ENCODE data around the gene TCERG1. TPM values are rescaled to one million over a fixed set of nuclear protein-coding genes. Genes with fewer than 3 reads are reported as not detected.

Gene TCERG1
- total RNA-seq, 1 donor from 2014 or later: 227 TPM

- Mint-ChIP-seq H3K27me3 (ENCODE audit: insufficient read depth, low read depth) (peaks cover 4% of the 10 kb centered on the region), H3K4me1 (no peaks in the 10 kb centered on the region), H3K27ac (no peak overlapping the region), H3K36me3 (no peaks in the 10 kb centered on the region), H3K9me3 (no peaks in the 10 kb centered on the region), H3K4me3 (no peak overlapping the region)
- no peaks in the 10 kb centered on the region for H3K9me3 ChIP-seq (ENCODE audit: low read depth)
- no peaks in the 10 kb centered on the region for H3K36me3 ChIP-seq
- H3K4me1 ChIP-seq: peaks cover 5% of the 10 kb centered on the region
- H3K79me2 ChIP-seq (ENCODE audit: low read depth): no peaks in the 10 kb centered on the region
- TF ChIP-seq CTCF (IDR thresholded peaks at IDR 0.05): no peak
- H3K27me3 ChIP-seq: peaks cover 4% of the 10 kb centered on the region
- no peaks in the 10 kb centered on the region for H3F3A ChIP-seq (ENCODE audit: low read depth)
- H3K9ac ChIP-seq: no peak overlapping the region
- no peak overlapping the region for H3K4me2 ChIP-seq
- DNase-seq (ENCODE audit: low spot score): no peak
- no peak overlapping the region for H2AFZ ChIP-seq (replicated peaks)
- H4K20me1 ChIP-seq (ENCODE audit: low read depth): no peaks in the 10 kb centered on the region
- no peak overlapping the region for H3K27ac ChIP-seq
- H3K4me3 ChIP-seq: no peak overlapping the region
Observed at GRCh38 chr5:146400201-146400600, 46.9 kb upstream of the TCERG1 start.

GRCh38 chr5:146401021-146401420 is 46.1 kb upstream of the TCERG1 start:
- Histone ChIP-seq H3K79me2 (ENCODE audit: low read depth) (no peaks in the 10 kb centered on the region), H3F3A (ENCODE audit: low read depth) (no peaks in the 10 kb centered on the region), H3K9ac (no peak overlapping the region), H3K9me3 (ENCODE audit: low read depth) (no peaks in the 10 kb centered on the region), H3K4me2 (no peak overlapping the region), H3K36me3 (no peaks in the 10 kb centered on the region), H2AFZ (replicated peaks) (no peak overlapping the region), H4K20me1 (ENCODE audit: low read depth) (no peaks in the 10 kb centered on the region), H3K4me3 (no peak overlapping the region), H3K27me3 (peaks cover 4% of the 10 kb centered on the region), H3K27ac (no peak overlapping the region), H3K4me1 (no peaks in the 10 kb centered on the region)
- Mint-ChIP-seq H3K4me1 (no peaks in the 10 kb centered on the region), H3K36me3 (no peaks in the 10 kb centered on the region), H3K4me3 (no peak overlapping the region), H3K9me3 (no peaks in the 10 kb centered on the region), H3K27ac (no peak overlapping the region), H3K27me3 (ENCODE audit: insufficient read depth, low read depth) (peaks cover 4% of the 10 kb centered on the region)
- TF ChIP-seq EZH2phosphoT487 (IDR thresholded peaks at IDR 0.05): no peak
- no peak for DNase-seq (ENCODE audit: low spot score)

GRCh38 chr5:146402949-146403348 is 44.2 kb upstream of the TCERG1 start:
- peaks cover 2% of the 10 kb centered on the region for H3K27me3 Mint-ChIP-seq (ENCODE audit: insufficient read depth, low read depth)
- no peak overlapping the region for H3K4me3 Mint-ChIP-seq
- Histone ChIP-seq H3K27me3 (no peaks in the 10 kb centered on the region), H3K9me3 (ENCODE audit: low read depth) (no peaks in the 10 kb centered on the region), H3K79me2 (ENCODE audit: low read depth) (no peaks in the 10 kb centered on the region), H3K27ac (no peak overlapping the region), H3F3A (ENCODE audit: low read depth) (no peaks in the 10 kb centered on the region), H3K9ac (no peak overlapping the region), H3K4me3 (no peak overlapping the region), H3K4me1 (no peaks in the 10 kb centered on the region), H3K36me3 (no peaks in the 10 kb centered on the region), H4K20me1 (ENCODE audit: low read depth) (no peaks in the 10 kb centered on the region), H2AFZ (replicated peaks) (no peak overlapping the region), H3K4me2 (no peak overlapping the region)
- peak; percentile 18 for DNase-seq (ENCODE audit: low spot score)
- peak; percentile 11 for TF ChIP-seq CTCF (IDR thresholded peaks at IDR 0.05)
- no peak for TF ChIP-seq EZH2 (IDR thresholded peaks at IDR 0.05)
- H3K4me1 Mint-ChIP-seq: no peaks in the 10 kb centered on the region
- H3K9me3 Mint-ChIP-seq: no peaks in the 10 kb centered on the region
- no peak overlapping the region for H3K27ac Mint-ChIP-seq
- no peaks in the 10 kb centered on the region for H3K36me3 Mint-ChIP-seq

- no peaks in the 10 kb centered on the region for H3K79me2 ChIP-seq (ENCODE audit: low read depth)
- Mint-ChIP-seq H3K9me3 (no peaks in the 10 kb centered on the region), H3K4me3 (peak overlapping the region; percentile 17), H3K27me3 (ENCODE audit: insufficient read depth, low read depth) (no peaks in the 10 kb centered on the region), H3K27ac (no peak overlapping the region), H3K36me3 (no peaks in the 10 kb centered on the region), H3K4me1 (peaks cover 13% of the 10 kb centered on the region)
- peaks cover 15% of the 10 kb centered on the region for H3K4me1 ChIP-seq
- H3K4me3 ChIP-seq: no peak overlapping the region
- no peak overlapping the region for H3K9ac ChIP-seq
- no peaks in the 10 kb centered on the region for H3K27me3 ChIP-seq
- peak overlapping the region; percentile 2 for H2AFZ ChIP-seq (replicated peaks)
- peak; percentile 24 for DNase-seq (ENCODE audit: low spot score)
- no peak overlapping the region for H3K27ac ChIP-seq
- no peak for TF ChIP-seq CTCF (IDR thresholded peaks at IDR 0.05)
- no peak for TF ChIP-seq EZH2phosphoT487 (IDR thresholded peaks at IDR 0.05)
- TF ChIP-seq EZH2 (IDR thresholded peaks at IDR 0.05): no peak
- H3K36me3 ChIP-seq: no peaks in the 10 kb centered on the region
- H3K4me2 ChIP-seq: peak overlapping the region; percentile 37
- no peaks in the 10 kb centered on the region for H4K20me1 ChIP-seq (ENCODE audit: low read depth)
- no peaks in the 10 kb centered on the region for H3K9me3 ChIP-seq (ENCODE audit: low read depth)
- H3F3A ChIP-seq (ENCODE audit: low read depth): no peaks in the 10 kb centered on the region
Observed at GRCh38 chr5:146409054-146409671, 38.0 kb upstream of the TCERG1 start.
